H1 (cell line): ENCODE results near the gene MST1R. TPM values are rescaled to one million over a fixed set of nuclear protein-coding genes. Genes with fewer than 3 reads are reported as not detected.

ENCODE experiments used
- CTCF ChIA-PET: fragments of 300-600 bp; sonication (Branson Sonifier 250); formaldehyde crosslinking; loops from one replicate; lab custom pipeline; 2021; ENCODE audit not compliant: partially characterized antibody; lab: Charles Lee
- POLR2A ChIA-PET: fragments of 300-600 bp; sonication (Branson Sonifier 250); formaldehyde crosslinking; loops from one replicate; lab custom pipeline; 2021; ENCODE audit warnings: inconsistent platforms; ENCODE audit not compliant: partially characterized antibody; lab: Charles Lee
- DNase-seq, 2 experiments: peaks; one replicate each; pipeline versions ENCODE4 v3.0.0 to v3.0.0-alpha.2; 2010 to 2022; ENCODE audit warnings: low spot score in 2 of 2, low read depth in 1 of 2, mixed read lengths in 1 of 2
- FAIRE-seq: peaks from 2 replicates; lab custom pipeline; 2011; peaks lifted over from hg19 to GRCh38; lab: Jason Lieb, UNC
- H2AFZ ChIP-seq: 2 replicates; pipeline ENCODE4 v1.8.1; 2012; ENCODE audit warnings: low read length, inconsistent platforms
- H2AK5ac ChIP-seq: 2 replicates; pipeline ENCODE4 v1.6.1; 2013; ENCODE audit warnings: low read depth, low read length
- H2BK120ac ChIP-seq: replicated peaks from 2 replicates; pipeline ENCODE3; 2013; ENCODE audit warnings: low read depth, low read length, inconsistent platforms
- H2BK12ac ChIP-seq: 2 replicates; pipeline ENCODE4 v1.6.1; 2013; ENCODE audit warnings: low read depth, low read length
- H2BK15ac ChIP-seq: 2 replicates; pipeline ENCODE4 v1.6.1; 2013; ENCODE audit warnings: low read length
- H2BK20ac ChIP-seq: 2 replicates; pipeline ENCODE4 v1.6.1; 2013; ENCODE audit warnings: low read length
- H2BK5ac ChIP-seq: 2 replicates; pipeline ENCODE4 v1.6.1; 2013; ENCODE audit warnings: low read depth, low read length
- H3K14ac ChIP-seq: 2 replicates; pipeline ENCODE4 v1.6.1; 2013; ENCODE audit warnings: inconsistent platforms; ENCODE audit not compliant: insufficient read length
- H3K18ac ChIP-seq: 2 replicates; pipeline ENCODE4 v1.6.1; 2013; ENCODE audit warnings: low read length; ENCODE audit errors: extremely low read depth
- H3K23ac ChIP-seq: 2 replicates; pipeline ENCODE4 v1.6.1; 2013; ENCODE audit warnings: inconsistent platforms; ENCODE audit not compliant: insufficient read length
- H3K23me2 ChIP-seq: 2 replicates; pipeline ENCODE4 v1.6.1; 2013; ENCODE audit warnings: low read depth, low read length
- H3K27ac ChIP-seq: 2 replicates; pipeline ENCODE4 v1.6.1; 2011; ENCODE audit warnings: low read depth, low read length, inconsistent platforms
- H3K27me3 ChIP-seq, 4 experiments: replicated peaks in 1 of 4; 1 replicate in 1 of 4; 2 replicates in 3 of 4; pipeline versions ENCODE4 v1.6.1 to v1.8.1; 2011 to 2013; ENCODE audit warnings: low read length in 3 of 4, mild to moderate bottlenecking in 3 of 4, inconsistent platforms in 2 of 4, mixed read lengths in 2 of 4, moderate library complexity in 1 of 4; ENCODE audit not compliant: control insufficient read depth in 3 of 4, insufficient read depth in 3 of 4; ENCODE audit errors: extremely low read depth in 1 of 4
- H3K36me3 ChIP-seq, 4 experiments: 2 replicates each; pipeline versions ENCODE4 v1.6.1 to v1.8.1; 2011 to 2013; ENCODE audit warnings: mild to moderate bottlenecking in 4 of 4, low read length in 3 of 4, moderate library complexity in 2 of 4, control low read depth in 1 of 4, inconsistent platforms in 1 of 4; ENCODE audit not compliant: insufficient read depth in 4 of 4, control insufficient read depth in 2 of 4
- H3K4ac ChIP-seq: replicated peaks from 2 replicates; pipeline ENCODE3; 2013; ENCODE audit warnings: low read length, low read depth, mixed read lengths, inconsistent platforms; ENCODE audit not compliant: insufficient read length
- H3K4me1 ChIP-seq, 4 experiments: replicated peaks in 1 of 4; 1 replicate in 1 of 4; 2 replicates in 3 of 4; pipeline versions ENCODE4 v1.6.1 to v1.8.1; 2011 to 2013; ENCODE audit warnings: low read length in 3 of 4, inconsistent platforms in 2 of 4, mixed read lengths in 1 of 4; ENCODE audit not compliant: insufficient read depth in 4 of 4, control insufficient read depth in 3 of 4
- H3K4me2 ChIP-seq, 2 experiments: 2 replicates each; pipeline versions ENCODE4 v1.6.1 to v1.8.1; 2011 to 2013; ENCODE audit warnings: low read depth in 2 of 2, low read length in 2 of 2, control low read depth in 1 of 2, inconsistent platforms in 1 of 2, mild to moderate bottlenecking in 1 of 2; ENCODE audit not compliant: insufficient read depth in 1 of 2
- H3K4me3 ChIP-seq, 4 experiments: fragments of 200-600, 300-600 bp in 1 of 4; sonication (generic), shearing (Covaris generic), sonication (Bioruptor Twin) in 1 of 4; 2 replicates each; pipeline versions ENCODE4 v1.5.1 to v1.8.1; 2011 to 2016; ENCODE audit warnings: low read length in 4 of 4, low read depth in 3 of 4, control low read depth in 2 of 4, inconsistent platforms in 2 of 4, mild to moderate bottlenecking in 2 of 4, mixed read lengths in 1 of 4, moderate library complexity in 1 of 4; ENCODE audit not compliant: insufficient read depth in 2 of 4; ENCODE audit errors: extremely low read depth in 1 of 4
- H3K56ac ChIP-seq: replicated peaks from 2 replicates; pipeline ENCODE3; 2013; ENCODE audit warnings: low read depth, mild to moderate bottlenecking, mixed read lengths, low read length, inconsistent platforms; ENCODE audit not compliant: insufficient read length
- H3K79me1 ChIP-seq: 2 replicates; pipeline ENCODE4 v1.6.1; 2013; ENCODE audit warnings: low read depth, low read length, control low read depth
- H3K79me2 ChIP-seq, 2 experiments: 2 replicates each; pipeline versions ENCODE4 v1.6.1 to v1.8.1; 2012 to 2013; ENCODE audit warnings: low read length in 2 of 2, mild to moderate bottlenecking in 2 of 2, inconsistent platforms in 1 of 2; ENCODE audit not compliant: insufficient read depth in 2 of 2, control insufficient read depth in 1 of 2
- H3K9ac ChIP-seq, 4 experiments: replicated peaks in 1 of 4; 1 replicate in 1 of 4; 2 replicates in 3 of 4; pipeline versions ENCODE4 v1.6.1 to v1.8.1; 2011 to 2013; ENCODE audit warnings: low read depth in 3 of 4, low read length in 3 of 4, control low read depth in 2 of 4, mild to moderate bottlenecking in 2 of 4, moderate library complexity in 2 of 4, inconsistent platforms in 1 of 4; ENCODE audit errors: extremely low read depth in 1 of 4
- H3K9me3 ChIP-seq, 2 experiments: 2 replicates each; pipeline versions ENCODE4 v1.6.1 to v1.8.1; 2012 to 2013; ENCODE audit warnings: mild to moderate bottlenecking in 2 of 2, moderate library complexity in 2 of 2, control low read depth in 1 of 2, inconsistent platforms in 1 of 2, low read depth in 1 of 2, low read length in 1 of 2, mixed read lengths in 1 of 2; ENCODE audit not compliant: insufficient read depth in 2 of 2
- H4K20me1 ChIP-seq, 2 experiments: replicated peaks in 1 of 2; 2 replicates each; pipeline versions ENCODE3 to v1.8.1; 2011 to 2013; ENCODE audit warnings: inconsistent platforms in 2 of 2, low read length in 2 of 2, mild to moderate bottlenecking in 1 of 2; ENCODE audit not compliant: insufficient read depth in 2 of 2, control insufficient read depth in 1 of 2
- H4K5ac ChIP-seq: 2 replicates; pipeline ENCODE4 v1.6.1; 2013; ENCODE audit warnings: low read length, low read depth, mixed read lengths, inconsistent platforms; ENCODE audit not compliant: insufficient read length
- H4K8ac ChIP-seq: 2 replicates; pipeline ENCODE4 v1.8.0; 2013; ENCODE audit warnings: mild to moderate bottlenecking, moderate library complexity, low read length, inconsistent platforms; ENCODE audit not compliant: insufficient read depth; ENCODE audit errors: extremely low read depth
- H4K91ac ChIP-seq: replicated peaks from 2 replicates; pipeline ENCODE3; 2013; ENCODE audit warnings: low read length, mixed read lengths, inconsistent platforms; ENCODE audit not compliant: insufficient read length
- SP1 ChIP-seq: IDR thresholded peaks from 2 replicates; pipeline ENCODE4 v1.6.1; 2011; ENCODE audit warnings: low read depth, low read length
- SRF ChIP-seq: IDR thresholded peaks from 2 replicates; pipeline ENCODE4 v1.6.1; 2011; ENCODE audit warnings: mild to moderate bottlenecking, low read depth, low read length, moderate library complexity
- WGBS, 2 experiments: shearing (Covaris generic) in 1 of 2; methylation state at CpG; one replicate each; pipeline versions ENCODE4 v1.1.6 to v1.1.7; 2013 to 2015; ENCODE audit warnings: low lambda C conversion rate in 2 of 2, mixed read lengths in 2 of 2, inconsistent platforms in 1 of 2, low coverage in 1 of 2, missing lambda C conversion rate in 1 of 2; ENCODE audit not compliant: insufficient replicate concordance in 2 of 2, insufficient coverage in 1 of 2, insufficient read length in 1 of 2; ENCODE audit errors: extremely low coverage in 1 of 2, missing lambda C conversion rate in 1 of 2; 5-methylcytosine and 5-hydroxymethylcytosine counted together
- polyA plus RNA-seq, 7 experiments: library from polyadenylated mRNA; depleted of rRNA in 3 of 7; stranded (reverse) in 5 of 7; unstranded in 2 of 7; fragments of >200 nt in 5 of 7; fragments of 200-250 nt in 2 of 7; gene quantifications; 1 replicate in 5 of 7; 2 replicates in 1 of 7; 4 replicates in 1 of 7; pipeline versions ENCODE4 v1.2.1 to v1.2.3, GENCODE V29; 2011 to 2013; ENCODE audit warnings: missing spikeins in 2 of 7, mixed read lengths in 2 of 7
- total RNA-seq: library from RNA; stranded (reverse); fragmentation: NEBNext Ultra II Directional; extraction: Animal tissue kit (Norgen Biotek cat#: 25700); gene quantifications from 2 replicates; pipeline ENCODE4 v1.2.1, GENCODE V29; 2021

Gene MST1R
- total and polyA plus RNA-seq, 2 of the 8 experiments (the other 6 are each of a cell fraction or from before 2014, with no cell fraction given), result 4.8 to 7.6 TPM

GRCh38 chr3:49912881-49913281, 9.2 kb upstream of the MST1R start:
- peaks cover 8% of the 10 kb centered on the region; the same call in 1 of the 2 replicates for H3K23me2 ChIP-seq
- H2BK15ac ChIP-seq, result no peak overlapping the region
- H3K79me1 ChIP-seq, result no peaks in the 10 kb centered on the region
- H3K56ac ChIP-seq, result no peak overlapping the region
- H3K4me3 ChIP-seq, result no peak overlapping the region
- no peak overlapping the region for H2BK5ac ChIP-seq
- H3K14ac ChIP-seq, result no peak overlapping the region
- peaks cover 5 to 27% (median 16%) of the 10 kb centered on the region in 4 experiments for H3K4me1 ChIP-seq
- H3K9me3 ChIP-seq, result no peaks in the 10 kb centered on the region
- H4K5ac ChIP-seq, result no peak overlapping the region
- H4K91ac ChIP-seq, result no peak overlapping the region
- H3K79me2 ChIP-seq, result no peaks in the 10 kb centered on the region
- H2AFZ ChIP-seq, result no peak overlapping the region
- FAIRE-seq (no peak), DNase-seq (no peak)
- 92% methylated on average over 4 of the region's 4 CpGs; no CpG with 5 or more reads in 1 of the 2 experiments for WGBS, 2 experiments
- no peak overlapping the region for H2BK12ac ChIP-seq
- CTCF ChIA-PET, result interaction anchor here (1.3 to 16.1 kb wide), 5 partner anchors 8 to 87 kb away, joined by 3 to 306 read pairs (median 36); partner anchors contain the start of gene MON1A
- H3K27ac ChIP-seq, result no peak overlapping the region
- no peak overlapping the region for H2BK120ac ChIP-seq
- H4K20me1 ChIP-seq, result peaks cover 0 to 7% of the 10 kb centered on the region in 2 experiments
- no peak overlapping the region for H2AK5ac ChIP-seq
- no peak overlapping the region for H3K9ac ChIP-seq
- no peak overlapping the region for H2BK20ac ChIP-seq
- H3K27me3 ChIP-seq, result peaks cover 0 to 18% (median 14%) of the 10 kb centered on the region in 4 experiments; a peak in 5 of 7 replicates
- no peak overlapping the region for H3K4me2 ChIP-seq
- H3K18ac ChIP-seq, result no peak overlapping the region
- TF ChIP-seq SP1, result peak; percentile 74; the same call in 1 of the 2 replicates
- no peak for TF ChIP-seq SRF
- H3K23ac ChIP-seq, result no peak overlapping the region
- H3K4ac ChIP-seq, result no peak overlapping the region
- H3K36me3 ChIP-seq, result no peaks in the 10 kb centered on the region
- no peak overlapping the region for H4K8ac ChIP-seq
- POLR2A ChIA-PET, result interaction anchor here (0.7 to 0.9 kb wide), 2 partner anchors 10 to 12 kb away, joined by 3 read pairs; no protein-coding TSS in a partner anchor
